H9 (cell line): ENCODE measurements around the gene MARK2. TPM values are rescaled to one million over a fixed set of nuclear protein-coding genes. Genes with fewer than 3 reads are reported as not detected.

Experiments used
- DNase-seq: peaks from one replicate; pipeline ENCODE4 v3.0.0-alpha.2; 2017
- H2AFZ ChIP-seq: one replicate; pipeline ENCODE4 v1.6.1; 2013; ENCODE audit warnings: mild to moderate bottlenecking, low read length, control low read depth, moderate library complexity
- H2AK5ac ChIP-seq: 2 replicates; pipeline ENCODE4 v1.6.1; 2013; ENCODE audit warnings: low read length, control low read depth, mixed read lengths; ENCODE audit not compliant: insufficient read length
- H2BK120ac ChIP-seq: one replicate; pipeline ENCODE4 v1.6.1; 2013; ENCODE audit warnings: low read depth, mild to moderate bottlenecking, low read length, control low read depth, inconsistent platforms; ENCODE audit not compliant: poor library complexity, severe bottlenecking
- H2BK12ac ChIP-seq: 2 replicates; pipeline ENCODE4 v1.6.1; 2013; ENCODE audit warnings: low read length, control low read depth, mixed read lengths, low read depth; ENCODE audit not compliant: insufficient read length
- H2BK15ac ChIP-seq: 2 replicates; pipeline ENCODE4 v1.6.1; 2013; ENCODE audit warnings: low read depth, low read length, control low read depth
- H2BK20ac ChIP-seq: one replicate; pipeline ENCODE4 v1.6.1; 2013; ENCODE audit warnings: low read depth, mild to moderate bottlenecking, low read length, control low read depth, inconsistent platforms; ENCODE audit not compliant: poor library complexity, severe bottlenecking
- H2BK5ac ChIP-seq: 2 replicates; pipeline ENCODE4 v1.6.1; 2013; ENCODE audit warnings: low read length, control low read depth, mixed read lengths; ENCODE audit not compliant: insufficient read length
- H3K14ac ChIP-seq: 2 replicates; pipeline ENCODE4 v1.6.1; 2013; ENCODE audit warnings: low read length, control low read depth; ENCODE audit not compliant: insufficient read depth
- H3K18ac ChIP-seq: 2 replicates; pipeline ENCODE4 v1.6.1; 2013; ENCODE audit warnings: low read depth, mild to moderate bottlenecking, mixed read lengths, low read length, control low read depth; ENCODE audit not compliant: insufficient read length
- H3K23ac ChIP-seq: 2 replicates; pipeline ENCODE4 v1.6.1; 2013; ENCODE audit warnings: low read length, control low read depth, mixed read lengths, low read depth; ENCODE audit not compliant: insufficient read length
- H3K23me2 ChIP-seq: 2 replicates; pipeline ENCODE4 v1.6.1; 2013; ENCODE audit warnings: low read depth, mild to moderate bottlenecking, mixed read lengths, low read length, control low read depth; ENCODE audit not compliant: insufficient read length, poor library complexity, severe bottlenecking
- H3K27ac ChIP-seq: 2 replicates; pipeline ENCODE4 v1.5.1; 2013; ENCODE audit warnings: low read length, control low read depth, mixed read lengths, low read depth; ENCODE audit not compliant: insufficient read length
- H3K27me3 ChIP-seq: 2 replicates; pipeline ENCODE4 v1.6.1; 2013; ENCODE audit warnings: low read length, control low read depth, inconsistent platforms; ENCODE audit not compliant: insufficient read depth
- H3K4ac ChIP-seq: 2 replicates; pipeline ENCODE4 v1.6.1; 2013; ENCODE audit warnings: low read depth, mild to moderate bottlenecking, control low read depth, inconsistent platforms, low read length, moderate library complexity
- H3K4me1 ChIP-seq: 2 replicates; pipeline ENCODE4 v1.6.1; 2013; ENCODE audit warnings: low read length, control low read depth, inconsistent platforms; ENCODE audit not compliant: insufficient read depth
- H3K4me2 ChIP-seq: 2 replicates; pipeline ENCODE4 v1.6.1; 2013; ENCODE audit warnings: low read length, control low read depth, mixed read lengths; ENCODE audit not compliant: insufficient read length, insufficient read depth
- H3K56ac ChIP-seq: 2 replicates; pipeline ENCODE4 v1.6.1; 2013; ENCODE audit warnings: low read depth, mild to moderate bottlenecking, mixed read lengths, low read length, control low read depth; ENCODE audit not compliant: insufficient read length
- H3K79me1 ChIP-seq: 2 replicates; pipeline ENCODE4 v1.6.1; 2013; ENCODE audit warnings: low read depth, mild to moderate bottlenecking, moderate library complexity, low read length, control low read depth, inconsistent platforms; ENCODE audit not compliant: insufficient read depth, poor library complexity, severe bottlenecking
- H3K79me2 ChIP-seq: 2 replicates; pipeline ENCODE4 v1.6.1; 2013; ENCODE audit warnings: low read length, control low read depth, inconsistent platforms; ENCODE audit not compliant: insufficient read depth
- H3K9ac ChIP-seq: 2 replicates; pipeline ENCODE4 v1.6.1; 2013; ENCODE audit warnings: low read length, control low read depth, mixed read lengths; ENCODE audit not compliant: insufficient read length; ENCODE audit errors: extremely low read depth
- H3K9me3 ChIP-seq: one replicate; pipeline ENCODE4 v1.6.1; 2013; ENCODE audit warnings: low read depth, low read length, inconsistent platforms; ENCODE audit not compliant: control insufficient read depth
- H3T11ph ChIP-seq: one replicate; pipeline ENCODE4 v1.6.1; 2013; ENCODE audit warnings: mild to moderate bottlenecking, low read length, control low read depth, inconsistent platforms
- H4K20me1 ChIP-seq: one replicate; pipeline ENCODE4 v1.6.1; 2013; ENCODE audit not compliant: control insufficient read depth, insufficient read length, insufficient read depth
- H4K5ac ChIP-seq: 2 replicates; pipeline ENCODE4 v1.6.1; 2013; ENCODE audit warnings: low read depth, mild to moderate bottlenecking, mixed read lengths, low read length, control low read depth; ENCODE audit not compliant: insufficient read length
- H4K8ac ChIP-seq: replicated peaks from 2 replicates; pipeline ENCODE4 v1.6.1; 2013; ENCODE audit warnings: low read length, control low read depth, mixed read lengths, low read depth; ENCODE audit not compliant: insufficient read length
- H4K91ac ChIP-seq: 2 replicates; pipeline ENCODE4 v1.6.1; 2013; ENCODE audit warnings: low read depth, mild to moderate bottlenecking, moderate library complexity, mixed read lengths, low read length, control low read depth; ENCODE audit not compliant: insufficient read length
- H3K27ac Mint-ChIP-seq, 3 experiments: 2 replicates in 2 of 3; 3 replicates in 1 of 3; pipeline ENCODE4 v1.8.0; 2020 to 2021; ENCODE audit warnings: mixed read lengths in 3 of 3, mild to moderate bottlenecking in 1 of 3, moderate library complexity in 1 of 3
- H3K27me3 Mint-ChIP-seq: 2 replicates; pipeline ENCODE4 v1.8.0; 2021; ENCODE audit warnings: low read depth, mild to moderate bottlenecking, moderate library complexity, mixed read lengths
- H3K36me3 Mint-ChIP-seq, 3 experiments: 2 replicates in 2 of 3; 3 replicates in 1 of 3; pipeline ENCODE4 v1.8.0; 2020 to 2021; ENCODE audit warnings: low read depth in 3 of 3, mixed read lengths in 3 of 3; ENCODE audit not compliant: insufficient read depth in 1 of 3
- H3K4me1 Mint-ChIP-seq, 2 experiments: 2 replicates each; pipeline ENCODE4 v1.8.0; 2020; ENCODE audit warnings: mixed read lengths in 2 of 2
- H3K4me3 Mint-ChIP-seq, 2 experiments: 2 replicates in 1 of 2; 3 replicates in 1 of 2; pipeline ENCODE4 v1.8.0; 2020 to 2021; ENCODE audit warnings: mild to moderate bottlenecking in 2 of 2, mixed read lengths in 2 of 2, moderate library complexity in 1 of 2
- H3K9me3 Mint-ChIP-seq, 2 experiments: 2 replicates in 1 of 2; 3 replicates in 1 of 2; pipeline ENCODE4 v1.8.0; 2020; ENCODE audit warnings: mild to moderate bottlenecking in 2 of 2, mixed read lengths in 2 of 2, moderate library complexity in 1 of 2
- WGBS: extraction: QIAGEN DNeasy Blood & Tissue Kit; methylation state at CpG from one replicate; pipeline ENCODE4 v1.1.7; 2013; ENCODE audit warnings: missing lambda C conversion rate, low lambda C conversion rate, mixed read lengths; ENCODE audit not compliant: insufficient read length; ENCODE audit errors: extremely low coverage; 5-methylcytosine and 5-hydroxymethylcytosine counted together
- total RNA-seq: library from RNA; stranded (reverse); gene quantifications from 2 replicates; pipeline ENCODE4 v1.2.1, GENCODE V29; 2021
- TF ChIP-seq, protein P1 (sequence below): fragments of 200-600 bp; sonication (generic); conservative IDR thresholded peaks from 3 replicates; pipeline ENCODE4 v1.8.0; 2021; ENCODE audit warnings: antibody characterized with exemption, mild to moderate bottlenecking

The MARK2 gene
- total RNA-seq, 1 experiment from 2014 or later = 45.7 TPM

- Mint-ChIP-seq H3K27ac (peak overlapping the region; percentile 70 to 79 (median 78); a peak in 4 of 7 replicates), H3K36me3 (peaks cover 0 to 3% (median 0%) of the 10 kb centered on the region in 3 experiments; a peak in 2 of 7 replicates), H3K27me3 (no peaks in the 10 kb centered on the region), H3K4me3 (no peak overlapping the region), H3K9me3 (no peaks in the 10 kb centered on the region), H3K4me1 (peaks cover 60 to 63% of the 10 kb centered on the region in 2 experiments)
- Histone ChIP-seq H2BK20ac (no peak overlapping the region), H2BK12ac (no peak overlapping the region), H3T11ph (no peak overlapping the region), H3K4me1 (peaks cover 12% of the 10 kb centered on the region; the same call in 1 of the 2 replicates), H3K14ac (no peak overlapping the region), H4K8ac (no peak overlapping the region), H3K18ac (no peak overlapping the region), H3K27me3 (no peaks in the 10 kb centered on the region), H3K9ac (no peak overlapping the region), H2BK5ac (no peak overlapping the region), H3K4me2 (no peak overlapping the region), H4K20me1 (no peaks in the 10 kb centered on the region), H3K23ac (no peak overlapping the region), H2BK120ac (no peak overlapping the region), H3K4ac (no peak overlapping the region), H3K23me2 (no peaks in the 10 kb centered on the region), H4K5ac (no peak overlapping the region), H2AK5ac (no peak overlapping the region), H3K56ac (no peak overlapping the region), H4K91ac (no peak overlapping the region), H3K79me2 (peaks cover 16% of the 10 kb centered on the region; the same call in 1 of the 2 replicates), H2AFZ (no peak overlapping the region), H2BK15ac (no peak overlapping the region), H3K9me3 (no peaks in the 10 kb centered on the region), H3K27ac (no peak overlapping the region), H3K79me1 (peaks cover 13% of the 10 kb centered on the region)
- WGBS = no CpG with 5 or more reads among the region's 8 CpGs
- TF ChIP-seq, protein P1, sequence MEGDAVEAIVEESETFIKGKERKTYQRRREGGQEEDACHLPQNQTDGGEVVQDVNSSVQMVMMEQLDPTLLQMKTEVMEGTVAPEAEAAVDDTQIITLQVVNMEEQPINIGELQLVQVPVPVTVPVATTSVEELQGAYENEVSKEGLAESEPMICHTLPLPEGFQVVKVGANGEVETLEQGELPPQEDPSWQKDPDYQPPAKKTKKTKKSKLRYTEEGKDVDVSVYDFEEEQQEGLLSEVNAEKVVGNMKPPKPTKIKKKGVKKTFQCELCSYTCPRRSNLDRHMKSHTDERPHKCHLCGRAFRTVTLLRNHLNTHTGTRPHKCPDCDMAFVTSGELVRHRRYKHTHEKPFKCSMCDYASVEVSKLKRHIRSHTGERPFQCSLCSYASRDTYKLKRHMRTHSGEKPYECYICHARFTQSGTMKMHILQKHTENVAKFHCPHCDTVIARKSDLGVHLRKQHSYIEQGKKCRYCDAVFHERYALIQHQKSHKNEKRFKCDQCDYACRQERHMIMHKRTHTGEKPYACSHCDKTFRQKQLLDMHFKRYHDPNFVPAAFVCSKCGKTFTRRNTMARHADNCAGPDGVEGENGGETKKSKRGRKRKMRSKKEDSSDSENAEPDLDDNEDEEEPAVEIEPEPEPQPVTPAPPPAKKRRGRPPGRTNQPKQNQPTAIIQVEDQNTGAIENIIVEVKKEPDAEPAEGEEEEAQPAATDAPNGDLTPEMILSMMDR = no peak
- DNase-seq = no peak
These were observed 30.8 kb downstream of the MARK2 start for GRCh38 chr11:63869683-63870082.
